Left ventricle myocardium superior (tissue), 1 donor: Measurements from ENCODE around the gene ATRIP. TPM values are rescaled to one million over a fixed set of nuclear protein-coding genes. Genes with fewer than 3 reads are reported as not detected.
A peak's percentile ranks its signal among the peaks of the same experiment; 100 is the strongest.

Source experiments
- ATAC-seq: fragments of 200-7000 bp; cut with Tn5 transposase; one replicate; pipeline ENCODE4 v1.9.1; 2020; ENCODE audit warnings: mild to moderate bottlenecking, moderate library complexity
- DNase-seq: peaks from one replicate; pipeline ENCODE4 v3.0.0-alpha.2; 2020
- intact Hi-C: fragments of 100-400 bp; cut with micrococcal nuclease; formaldehyde crosslinking; loops from one replicate; pipeline ENCODE4 v1.11.0; 2022
- total RNA-seq: library from RNA; stranded (reverse); fragmentation: NEBNext Ultra II Directional; extraction: Animal tissue kit (Norgen Biotek cat#: 25700); gene quantifications from one replicate; pipeline ENCODE4 v1.2.1, GENCODE V29; 2021
- donor health status: DM: no; HTN: yes; CAD: no; lungs with severe emphysema.

The ATRIP gene
- total RNA-seq, 1 donor from 2014 or later = 4.9 TPM

DNA sequence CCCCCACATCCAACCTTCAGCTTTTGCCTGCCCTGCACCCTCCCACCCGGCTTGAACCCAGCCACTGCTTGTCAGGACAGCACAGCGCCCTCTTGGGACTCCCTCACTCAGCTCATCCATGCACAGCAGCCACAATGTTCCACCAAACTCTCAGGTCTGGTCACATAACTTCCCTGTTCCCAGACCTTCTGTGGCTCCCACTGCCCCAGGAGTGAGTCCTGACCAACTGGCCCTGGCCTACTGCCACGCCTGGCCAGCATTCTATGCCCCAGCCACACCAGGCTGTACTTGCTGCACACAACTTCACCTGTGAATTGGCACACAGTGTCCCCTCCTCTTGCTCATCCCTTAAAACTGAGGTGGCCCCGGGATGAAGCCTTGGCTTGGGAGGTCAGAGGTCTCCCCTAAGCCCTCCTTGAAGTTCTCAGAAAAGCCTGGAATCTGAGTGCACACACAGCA lies 37.7 kb upstream of the ATRIP start:
- intact Hi-C loops = no loop called here
- no peak for ATAC-seq
- peak; percentile 7 for DNase-seq

DNA sequence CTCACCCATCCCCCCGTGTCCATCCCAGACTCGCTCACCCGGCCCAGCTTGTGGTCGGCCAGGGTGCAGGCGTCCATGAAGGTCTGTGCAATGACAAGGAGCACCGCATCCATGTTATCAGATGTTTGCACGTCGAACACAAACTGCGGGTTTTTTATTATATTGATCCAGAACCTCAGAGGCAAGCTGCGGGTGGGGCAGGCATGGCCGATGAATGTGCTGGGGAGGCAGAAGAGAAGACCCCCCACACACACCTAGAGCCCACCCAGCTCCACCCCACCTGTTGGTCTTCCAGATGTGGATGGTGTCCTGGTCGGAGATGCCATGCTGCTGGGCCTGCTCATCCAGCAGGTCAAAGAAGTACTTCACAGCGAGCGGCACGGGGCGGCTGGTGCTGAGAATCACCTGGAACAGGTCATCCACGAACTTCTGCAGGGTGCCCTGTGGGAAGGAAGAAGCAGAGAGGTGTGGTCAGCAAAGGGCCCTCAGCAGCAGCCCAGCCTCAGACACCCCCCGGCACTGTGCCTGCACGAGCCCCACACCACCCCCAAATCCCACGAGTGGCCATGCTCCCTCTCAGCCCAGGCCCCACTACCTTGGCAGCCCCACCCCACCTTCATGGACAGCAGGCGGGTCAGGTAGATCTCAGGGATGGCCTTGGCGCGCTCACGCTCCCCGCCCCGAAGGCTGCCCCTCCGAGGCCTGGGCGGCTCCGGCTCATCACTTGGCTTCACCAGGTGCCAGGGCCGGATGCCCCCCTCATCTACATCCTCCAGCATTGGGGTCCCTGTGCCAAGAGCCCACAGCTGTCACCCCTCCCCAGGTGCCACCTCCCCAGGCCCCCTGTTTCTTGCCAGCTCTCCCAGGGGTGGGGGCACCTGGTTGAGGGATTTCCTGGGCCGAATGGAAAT lies 37.0 kb upstream of the ATRIP start:
- no peak for ATAC-seq
- peak; percentile 20 for DNase-seq
- intact Hi-C loops = no loop called here

DNA sequence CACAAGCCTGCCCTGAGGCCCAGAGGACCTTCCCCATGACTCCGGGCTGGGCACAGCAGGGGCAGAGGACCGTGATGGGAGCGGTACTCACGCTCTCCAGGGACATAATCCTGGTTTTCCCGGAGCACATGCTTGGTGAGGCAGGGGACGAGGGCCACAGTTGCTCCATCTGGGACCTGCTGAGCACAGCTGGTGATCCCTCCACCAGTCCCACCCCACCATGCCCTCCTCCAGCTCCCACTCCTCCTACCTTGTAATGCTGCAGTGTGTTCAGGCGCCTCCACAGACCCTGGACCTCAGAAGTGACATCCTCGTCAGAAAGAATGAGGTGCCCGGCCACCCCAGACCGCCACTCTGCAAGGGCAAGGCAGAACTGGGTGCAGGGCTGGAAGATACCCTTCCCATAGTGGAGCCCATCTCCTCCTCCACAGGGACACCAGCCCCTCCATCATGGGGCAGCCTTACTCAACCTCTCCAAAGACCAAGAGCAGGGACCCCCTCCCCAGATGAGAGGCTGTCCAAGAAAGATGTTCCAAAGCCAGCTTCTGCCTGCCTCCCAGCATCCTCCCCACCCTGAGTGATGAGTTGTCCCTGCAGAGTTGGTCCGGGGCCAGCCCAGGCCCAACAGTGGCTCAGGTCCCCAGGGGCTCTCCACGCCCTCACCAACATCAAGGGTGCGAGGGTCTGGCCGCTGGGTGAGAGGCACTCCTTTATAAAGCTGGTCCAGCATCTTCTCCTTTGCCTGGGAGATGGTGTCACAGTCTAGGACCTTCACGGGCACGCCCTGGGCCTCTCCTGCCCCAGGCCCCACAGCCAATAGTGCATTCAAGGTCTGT lies 36.1 kb upstream of the ATRIP start:
- intact Hi-C loops = no loop called here
- ATAC-seq (no peak), DNase-seq (peak; percentile 18)

DNA sequence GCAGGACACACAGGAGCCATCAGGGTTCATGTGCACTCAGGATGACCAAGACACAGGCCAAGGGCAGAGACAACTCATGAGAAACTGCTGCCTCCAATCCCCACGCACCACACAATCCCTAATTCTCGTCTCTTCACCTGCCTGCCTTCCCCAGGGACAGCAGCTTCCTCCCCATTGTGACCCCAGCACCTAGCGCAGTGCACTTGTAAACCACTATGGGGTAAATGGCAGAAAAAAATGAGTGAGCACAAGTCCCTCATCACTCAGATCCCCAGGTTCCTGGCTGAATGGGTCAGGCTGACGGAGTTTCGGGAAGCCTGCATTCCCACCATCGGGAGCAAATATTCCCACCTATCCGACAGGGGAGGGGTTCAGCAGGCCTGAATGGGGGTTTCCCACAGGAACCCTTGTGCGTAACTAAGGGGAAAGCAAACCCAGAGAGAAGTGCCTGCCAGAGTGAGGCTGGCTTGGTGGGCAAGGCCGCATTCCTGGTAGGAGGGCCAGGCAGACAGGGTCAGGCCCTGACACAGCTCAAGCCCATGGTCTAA lies 35.4 kb upstream of the ATRIP start:
- ATAC-seq (no peak), DNase-seq (peak; percentile 5)
- intact Hi-C loops = no loop called here

DNA sequence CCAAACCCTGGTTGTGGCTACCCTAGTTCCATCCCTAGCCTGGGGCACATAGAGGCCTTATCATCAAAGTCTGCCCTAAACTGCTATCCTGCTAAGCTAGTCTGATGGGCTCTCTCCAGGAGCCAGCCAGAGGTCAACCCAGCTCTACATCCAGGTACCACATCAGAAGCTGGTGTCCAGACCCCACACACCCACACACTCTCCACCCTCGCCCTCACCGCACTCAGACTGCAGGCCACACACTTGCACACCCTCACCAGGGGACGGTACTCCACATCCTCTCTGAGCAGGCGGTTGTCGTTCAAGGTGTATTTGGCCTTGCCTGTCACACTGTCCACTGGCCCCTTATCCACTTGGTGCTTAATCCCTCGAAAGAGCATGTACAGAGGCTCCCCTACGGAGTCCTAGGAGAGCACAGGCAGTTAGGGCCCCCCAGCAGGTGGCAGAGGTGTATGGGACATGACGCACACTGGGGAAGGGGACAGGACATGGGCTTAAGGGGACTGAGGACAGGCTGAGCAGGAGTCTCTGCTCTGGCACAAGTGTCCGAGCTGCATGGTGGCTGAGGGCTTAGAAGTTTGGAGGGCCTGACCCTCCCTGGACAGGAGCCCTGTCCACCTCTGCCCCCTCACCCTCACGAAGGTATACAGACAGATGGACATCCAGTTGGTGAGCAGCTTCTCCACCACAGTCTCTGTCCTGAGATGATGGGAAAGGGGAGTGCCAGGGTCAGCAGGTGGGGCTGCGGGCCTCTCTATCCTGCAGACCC lies 34.7 kb upstream of the ATRIP start:
- DNase-seq (no peak), ATAC-seq (no peak)

DNA sequence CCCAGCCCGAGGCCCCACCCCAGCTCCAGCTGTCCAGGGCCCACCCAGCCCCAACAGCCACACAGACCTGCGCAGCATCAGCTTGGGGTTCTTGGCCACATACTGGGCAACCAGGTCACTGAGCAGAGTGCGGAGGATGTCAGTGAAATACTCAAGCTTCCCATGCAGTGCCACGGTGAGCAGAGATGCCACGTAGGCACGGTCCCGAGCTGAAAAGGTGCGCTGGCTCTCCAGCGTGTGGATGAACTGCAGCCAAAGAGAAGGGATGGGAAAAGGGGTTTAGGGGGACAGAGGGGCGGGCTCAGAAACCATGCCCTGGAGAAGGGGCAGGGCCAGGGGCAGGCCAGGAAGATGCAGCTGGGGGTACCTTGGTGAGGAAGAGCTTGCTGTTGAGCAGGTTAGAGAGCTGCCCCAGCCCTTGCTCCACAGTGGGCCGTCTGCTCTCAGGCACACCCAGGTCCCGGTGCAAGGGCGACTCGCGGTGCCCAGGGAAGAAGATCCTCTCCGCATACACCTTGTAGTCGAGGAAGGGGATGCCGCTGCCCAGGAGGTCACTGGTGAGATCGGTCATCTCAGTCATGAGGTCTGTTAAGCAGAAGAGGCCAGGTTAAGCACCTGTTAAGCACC lies 34.0 kb upstream of the ATRIP start:
- intact Hi-C loops = no loop called here
- ATAC-seq = no peak
- DNase-seq = peak; percentile 14

More for the DNA sequence above, 34.7 kb upstream of the ATRIP start:
- intact Hi-C loops = no loop called here

DNA sequence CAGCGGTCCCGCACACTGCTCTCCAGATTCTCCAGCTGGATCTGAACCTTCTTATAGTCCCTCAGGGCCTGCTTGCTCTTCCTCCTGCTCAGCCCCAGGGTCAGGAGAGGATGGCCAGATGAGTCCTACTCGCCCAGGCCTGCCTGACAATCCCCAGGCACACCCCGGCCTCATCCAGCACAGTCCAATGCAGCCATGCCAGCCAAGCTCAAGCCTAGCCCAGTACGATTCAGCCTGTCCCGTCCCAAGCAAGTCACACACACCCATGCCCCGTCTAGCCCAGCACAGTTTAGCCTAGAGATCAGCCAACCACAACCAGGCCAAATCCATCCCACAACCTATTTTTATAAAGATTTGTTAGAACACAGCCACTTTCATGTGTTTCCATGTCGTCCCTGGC lies 33.5 kb upstream of the ATRIP start:
- no peak for ATAC-seq
- intact Hi-C loops = no loop called here
- peak; percentile 4 for DNase-seq

DNA sequence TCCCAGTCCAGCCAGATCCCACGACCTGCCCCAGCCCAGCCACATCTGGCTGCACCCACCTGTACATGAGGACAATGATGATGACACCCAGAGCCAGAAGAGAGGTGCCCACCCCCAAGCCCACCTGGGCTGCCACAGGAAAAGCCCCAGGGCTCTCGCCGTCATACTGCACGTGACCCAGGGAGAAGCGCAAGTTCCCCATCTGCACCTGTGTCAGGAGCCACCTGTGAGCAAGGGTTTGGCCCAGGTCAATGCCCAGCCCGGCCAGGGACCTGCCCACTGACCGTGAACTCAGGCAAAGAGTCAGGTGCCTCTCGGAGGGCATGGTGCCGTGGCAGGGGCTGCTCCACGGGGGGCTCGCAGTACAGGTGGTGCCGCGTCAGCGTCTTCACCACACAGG lies 32.9 kb upstream of the ATRIP start:
- ATAC-seq = no peak
- intact Hi-C loops = no loop called here
- peak; percentile 16 for DNase-seq

DNA sequence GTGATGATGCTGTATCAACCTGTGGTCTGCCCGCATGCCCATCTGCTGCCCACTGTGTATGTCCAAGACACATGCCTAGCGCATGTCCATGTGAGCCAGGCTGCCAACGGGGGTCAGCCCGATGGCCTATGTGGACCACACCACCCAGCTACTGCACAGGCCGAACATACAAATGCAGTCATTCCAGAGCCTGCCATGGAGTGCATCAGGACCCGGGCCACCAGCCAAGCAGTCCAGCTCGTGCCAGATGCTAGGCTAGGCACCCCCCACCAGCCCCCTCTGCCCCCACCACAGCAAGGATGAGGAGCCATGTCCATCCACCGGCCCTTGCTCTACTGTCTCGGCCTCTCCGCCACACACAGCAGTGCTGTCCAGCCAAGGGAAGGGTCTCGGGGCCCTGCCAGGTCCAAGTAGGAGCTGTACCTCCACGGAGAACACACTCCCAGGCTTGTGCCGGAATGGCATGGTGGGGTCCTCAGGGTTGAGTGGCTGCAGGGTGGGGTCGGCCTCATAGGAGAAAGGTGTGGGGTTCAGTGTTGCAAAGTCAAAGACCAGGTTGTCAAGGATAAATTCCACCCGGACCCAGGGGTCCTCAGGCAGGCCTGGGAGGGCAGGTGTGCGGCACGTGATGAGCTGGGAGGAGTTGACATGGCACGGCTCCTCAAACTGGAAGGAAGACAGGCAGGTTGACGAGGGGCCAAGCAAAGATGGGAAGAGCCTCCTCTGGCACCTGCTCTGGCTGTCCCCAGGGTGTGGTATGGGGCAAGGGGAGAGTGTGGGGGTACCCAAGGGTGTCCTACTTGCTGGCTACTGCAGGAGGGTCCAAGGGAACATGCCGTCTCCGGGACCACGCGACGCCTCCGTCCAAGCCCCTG lies 31.9 kb upstream of the ATRIP start:
- ATAC-seq (no peak), DNase-seq (peak; percentile 38)
- intact Hi-C loops = no loop called here

DNA sequence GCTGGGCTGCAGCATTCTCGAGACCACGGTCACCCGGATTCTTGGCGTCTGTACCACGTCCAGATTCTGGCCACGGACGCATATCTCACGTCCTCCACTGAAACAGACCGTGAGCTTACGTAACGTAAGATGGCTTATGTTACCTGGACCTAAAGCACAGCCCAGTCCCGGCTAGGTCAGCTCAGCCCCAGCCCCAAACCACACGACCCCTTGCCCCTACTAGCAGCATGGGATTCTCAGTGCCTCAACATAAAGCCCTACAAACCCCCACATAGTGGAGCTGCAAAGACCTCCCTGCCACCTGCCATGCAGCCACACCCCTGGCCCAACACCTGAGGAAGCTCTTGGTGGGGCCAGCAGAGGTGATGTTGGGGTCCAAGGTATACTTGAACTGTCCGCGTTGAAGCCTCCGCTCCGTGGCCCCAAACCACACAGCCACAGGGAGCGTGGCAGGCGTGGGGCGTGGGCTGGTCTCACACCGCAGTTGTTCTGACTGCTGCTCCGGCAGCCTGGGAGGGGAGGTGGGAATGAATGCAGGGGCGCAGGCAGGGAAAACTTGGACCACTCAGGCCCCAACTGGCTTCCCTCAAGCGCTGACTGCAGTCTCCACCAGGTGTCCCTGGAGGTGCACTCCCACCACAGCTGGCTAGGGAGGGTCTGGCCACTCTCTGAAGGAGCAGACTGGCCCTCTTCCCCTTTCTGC lies 31.1 kb upstream of the ATRIP start:
- intact Hi-C loops = no loop called here
- peak; percentile 14 for DNase-seq
- no peak for ATAC-seq

DNA sequence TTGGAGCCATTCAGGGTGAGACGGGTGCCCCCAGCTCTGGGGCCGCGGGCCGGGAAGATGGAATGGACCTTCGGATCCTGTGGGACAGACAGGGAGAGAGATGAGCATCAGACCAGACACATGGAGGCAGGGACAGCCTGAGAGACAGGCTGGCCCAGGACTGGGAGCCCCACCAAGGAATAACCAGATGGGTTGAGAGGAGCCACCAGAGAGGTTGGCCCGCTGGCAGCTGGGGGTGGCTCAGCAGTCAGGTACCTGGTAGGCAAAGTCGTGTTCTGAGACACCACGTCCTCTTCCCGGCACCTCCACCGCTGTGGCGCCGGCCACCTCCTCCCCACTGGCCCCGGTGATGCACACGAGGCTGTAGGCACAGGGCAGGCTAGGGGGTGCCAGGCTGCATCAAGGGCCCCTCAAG lies 30.4 kb upstream of the ATRIP start:
- DNase-seq (peak; percentile 20), ATAC-seq (no peak)
- intact Hi-C loops = no loop called here

DNA sequence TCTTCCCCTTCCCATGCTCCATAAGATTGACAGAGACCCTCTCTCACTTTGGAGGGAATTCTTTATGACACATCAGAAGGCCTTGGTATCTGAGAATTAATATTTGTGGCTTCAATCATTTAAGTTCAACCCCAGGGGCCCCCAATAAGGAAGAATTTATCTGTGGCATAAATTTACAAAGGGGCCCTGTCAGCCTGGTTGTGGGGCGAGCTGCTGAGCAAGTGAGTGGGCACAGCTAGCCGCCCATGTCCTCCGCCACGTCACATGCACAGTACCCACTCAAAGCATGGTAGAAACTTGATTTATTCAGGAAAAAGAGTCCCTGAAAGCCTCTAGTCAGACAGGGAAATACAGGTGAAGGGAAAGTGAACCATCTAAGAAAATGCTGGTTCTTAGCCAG lies 30.0 kb upstream of the ATRIP start:
- ATAC-seq (no peak), DNase-seq (peak; percentile 3)
- intact Hi-C loops = no loop called here

DNA sequence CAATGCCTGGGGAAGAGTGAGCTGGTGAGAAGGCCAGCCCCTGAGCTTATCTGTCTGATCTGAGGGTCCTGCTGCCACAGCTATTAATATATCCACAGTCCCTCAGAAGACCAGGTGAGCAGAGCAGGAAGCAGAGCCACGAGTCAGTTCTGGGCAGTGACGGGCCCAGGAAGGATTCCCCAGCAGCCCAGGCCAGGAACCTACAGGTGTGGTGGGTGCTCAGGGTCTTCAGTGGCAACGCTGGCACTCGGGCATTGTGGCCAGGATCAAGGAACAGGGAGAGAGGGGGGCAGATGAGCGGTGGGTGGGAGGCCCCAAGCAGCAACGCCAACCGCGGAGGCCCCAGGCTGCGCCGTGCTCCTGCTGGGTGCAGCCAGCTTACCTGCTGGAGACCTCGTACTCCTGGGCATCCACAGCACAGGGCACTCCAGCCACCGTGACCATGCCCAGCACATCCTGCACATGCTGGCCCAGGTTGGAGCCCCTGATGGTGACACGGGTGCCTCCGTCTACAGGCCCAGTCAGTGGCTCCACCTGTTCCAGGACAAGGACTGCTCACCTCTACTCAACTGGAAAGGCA lies 28.9 kb upstream of the ATRIP start:
- DNase-seq (peak; percentile 14), ATAC-seq (no peak)
- intact Hi-C loops = no loop called here

DNA sequence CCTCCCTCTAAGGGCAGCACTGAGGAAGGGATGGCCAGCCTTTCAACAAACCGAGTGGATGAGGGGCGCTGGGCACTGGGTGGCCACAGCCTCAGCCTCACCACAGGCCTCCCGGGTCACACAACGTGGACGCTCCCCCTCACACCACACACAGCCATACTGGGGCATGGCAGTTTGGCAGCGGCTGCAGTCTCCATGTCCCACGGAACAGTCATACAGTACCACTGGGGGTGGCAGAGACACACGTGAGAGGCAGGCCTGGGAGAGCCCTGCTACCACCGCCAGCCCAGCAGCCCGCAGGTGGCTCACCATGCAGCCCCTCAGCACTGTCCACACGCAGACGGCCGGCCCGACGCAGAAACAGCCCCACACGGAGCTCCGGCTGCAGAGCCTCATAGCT lies 28.4 kb upstream of the ATRIP start:
- DNase-seq (peak; percentile 20), ATAC-seq (no peak)
- intact Hi-C loops = no loop called here

DNA sequence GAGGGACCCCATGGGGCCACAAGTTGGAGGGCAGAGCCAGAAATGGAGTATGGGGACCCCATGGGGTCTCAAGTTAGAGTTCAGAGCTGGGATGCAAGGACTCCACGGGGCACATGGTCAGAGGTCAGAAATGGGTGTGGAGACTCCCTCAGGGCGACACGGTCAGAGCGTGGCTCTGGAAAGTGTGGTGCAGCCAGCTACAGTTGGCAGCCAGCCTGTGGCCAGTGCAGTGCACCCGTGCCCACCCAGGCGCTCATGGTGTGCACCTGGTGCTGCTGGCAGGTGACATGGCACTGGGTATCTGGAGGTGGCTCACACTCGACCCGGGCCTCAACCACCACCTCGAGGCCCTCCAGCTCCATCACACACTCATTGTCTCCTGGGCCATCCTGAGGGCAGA lies 27.9 kb upstream of the ATRIP start:
- intact Hi-C loops = no loop called here
- peak; percentile 15 for DNase-seq
- ATAC-seq = no peak

DNA sequence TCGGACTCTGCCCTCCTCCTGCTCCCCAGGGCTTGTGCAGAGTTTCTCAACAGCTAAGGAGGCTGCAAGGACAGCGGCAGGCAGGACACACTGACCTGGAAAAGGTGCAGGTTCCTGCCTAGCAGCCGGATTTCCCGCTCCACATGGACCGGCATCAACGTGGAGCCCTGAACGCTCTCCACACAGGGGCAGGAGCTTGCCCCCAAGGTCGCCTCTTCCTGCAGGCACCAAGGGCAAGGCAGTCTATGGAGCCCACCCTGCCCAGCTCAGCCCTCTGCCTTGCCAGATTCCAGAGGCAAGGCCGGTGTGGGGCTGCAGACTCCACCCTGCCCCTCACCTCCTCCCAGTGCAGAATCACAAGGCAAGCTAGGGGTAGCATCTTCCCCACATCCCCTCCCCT lies 27.4 kb upstream of the ATRIP start:
- peak; percentile 5 for DNase-seq
- intact Hi-C loops = no loop called here
- no peak for ATAC-seq

DNA sequence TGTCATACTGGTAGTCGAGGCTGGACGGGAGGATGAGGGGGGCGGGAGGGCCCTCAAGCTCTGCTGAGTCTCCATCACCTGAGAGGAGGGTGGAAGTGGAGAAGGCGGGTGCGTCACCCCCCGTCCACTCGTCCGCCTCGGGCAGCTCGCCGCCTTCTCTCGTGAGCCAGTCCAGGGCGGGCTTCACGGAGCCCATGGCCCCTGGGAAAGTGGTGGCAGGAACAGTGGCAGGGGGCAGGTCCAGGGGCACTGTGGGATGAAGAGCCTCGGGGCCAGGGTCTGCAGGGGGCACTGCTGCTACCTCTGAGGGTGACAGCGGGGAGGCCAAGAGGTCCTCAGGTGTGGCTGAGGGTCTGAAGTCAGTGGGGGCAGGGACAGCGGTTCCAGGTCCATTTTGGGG lies 26.9 kb upstream of the ATRIP start:
- DNase-seq (peak; percentile 23), ATAC-seq (no peak)
- intact Hi-C loops = no loop called here
